ENCODE data around the gene IQCM. TPM values are rescaled to one million over a fixed set of nuclear protein-coding genes. Genes with fewer than 3 reads are reported as not detected.

Gene IQCM
- total RNA-seq, 6 experiments from 2014 or later = not detected

DNA sequence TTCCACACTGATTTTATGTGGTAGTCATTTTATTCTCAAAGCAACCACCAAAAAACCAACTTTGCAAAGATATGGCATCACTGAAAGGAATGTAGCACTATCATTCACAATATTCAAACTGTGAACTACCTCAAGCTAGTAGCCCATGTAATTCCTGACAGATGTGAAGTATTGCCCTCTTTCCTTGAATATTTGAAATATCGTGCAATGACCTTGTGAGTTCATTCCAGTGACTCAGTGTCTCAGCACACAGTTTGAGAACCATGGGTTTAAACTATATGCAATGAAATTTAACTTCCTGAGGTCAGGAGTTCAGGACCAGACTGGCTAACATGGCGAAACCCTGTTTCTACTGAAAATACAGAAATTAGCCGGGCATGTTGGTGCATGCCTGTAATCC lies 20.9 kb upstream of the IQCM start:
- no peaks in the 10 kb centered on the region for H3K9me3 ChIP-seq
- no peaks in the 10 kb centered on the region for H3K36me3 ChIP-seq
- H3K4me1 ChIP-seq = no peaks in the 10 kb centered on the region
- TF ChIP-seq, protein P1, sequence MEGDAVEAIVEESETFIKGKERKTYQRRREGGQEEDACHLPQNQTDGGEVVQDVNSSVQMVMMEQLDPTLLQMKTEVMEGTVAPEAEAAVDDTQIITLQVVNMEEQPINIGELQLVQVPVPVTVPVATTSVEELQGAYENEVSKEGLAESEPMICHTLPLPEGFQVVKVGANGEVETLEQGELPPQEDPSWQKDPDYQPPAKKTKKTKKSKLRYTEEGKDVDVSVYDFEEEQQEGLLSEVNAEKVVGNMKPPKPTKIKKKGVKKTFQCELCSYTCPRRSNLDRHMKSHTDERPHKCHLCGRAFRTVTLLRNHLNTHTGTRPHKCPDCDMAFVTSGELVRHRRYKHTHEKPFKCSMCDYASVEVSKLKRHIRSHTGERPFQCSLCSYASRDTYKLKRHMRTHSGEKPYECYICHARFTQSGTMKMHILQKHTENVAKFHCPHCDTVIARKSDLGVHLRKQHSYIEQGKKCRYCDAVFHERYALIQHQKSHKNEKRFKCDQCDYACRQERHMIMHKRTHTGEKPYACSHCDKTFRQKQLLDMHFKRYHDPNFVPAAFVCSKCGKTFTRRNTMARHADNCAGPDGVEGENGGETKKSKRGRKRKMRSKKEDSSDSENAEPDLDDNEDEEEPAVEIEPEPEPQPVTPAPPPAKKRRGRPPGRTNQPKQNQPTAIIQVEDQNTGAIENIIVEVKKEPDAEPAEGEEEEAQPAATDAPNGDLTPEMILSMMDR (IDR thresholded peaks at IDR 0.05) = no peak
- no peak for TF ChIP-seq POLR2A (IDR thresholded peaks at IDR 0.05)
- WGBS (ENCODE audit: insufficient coverage, low coverage, low lambda C conversion rate, missing lambda C conversion rate) = 68% methylated on average over 3 of the region's 3 CpGs
- intact Hi-C loops (cut with DNase I) = no loop called here
- H3K27me3 ChIP-seq = no peaks in the 10 kb centered on the region
- DNase-seq = no peak
- no peak overlapping the region for H3K4me3 ChIP-seq
- ATAC-seq = no peak
- no peak overlapping the region for H3K27ac ChIP-seq

DNA sequence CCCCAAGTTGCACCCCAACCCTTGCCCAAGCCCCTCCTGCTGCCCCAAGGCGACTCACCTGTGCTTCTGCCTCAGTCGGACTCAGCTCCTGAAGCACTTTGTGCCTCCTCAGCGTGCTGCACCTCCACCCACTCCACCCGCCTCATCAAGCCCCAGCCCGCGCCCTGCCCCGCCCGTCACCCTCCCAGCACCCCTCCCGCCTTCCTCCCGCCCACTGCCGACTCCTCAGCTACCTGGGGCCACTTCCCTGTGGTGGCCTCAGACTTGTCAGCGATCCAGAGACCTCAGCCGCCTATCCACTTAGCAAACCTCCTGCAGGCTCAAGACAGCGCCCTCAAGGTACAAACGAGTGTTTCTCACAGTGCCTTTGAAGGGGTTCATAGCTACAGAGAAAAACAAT lies 19.6 kb upstream of the IQCM start:
- Histone ChIP-seq H3K36me3 (no peaks in the 10 kb centered on the region), H3K27ac (no peak overlapping the region), H3K4me1 (no peaks in the 10 kb centered on the region), H3K27me3 (no peaks in the 10 kb centered on the region), H3K4me3 (no peak overlapping the region), H3K9me3 (no peaks in the 10 kb centered on the region)
- WGBS (ENCODE audit: insufficient coverage, low coverage, low lambda C conversion rate, missing lambda C conversion rate) = 69% methylated on average over 12 of the region's 15 CpGs
- no peak for DNase-seq
- ATAC-seq = no peak
- intact Hi-C loops (cut with DNase I) = no loop called here
- TF ChIP-seq, protein P1 (IDR thresholded peaks at IDR 0.05) = no peak
- no peak for TF ChIP-seq POLR2A (IDR thresholded peaks at IDR 0.05)

DNA sequence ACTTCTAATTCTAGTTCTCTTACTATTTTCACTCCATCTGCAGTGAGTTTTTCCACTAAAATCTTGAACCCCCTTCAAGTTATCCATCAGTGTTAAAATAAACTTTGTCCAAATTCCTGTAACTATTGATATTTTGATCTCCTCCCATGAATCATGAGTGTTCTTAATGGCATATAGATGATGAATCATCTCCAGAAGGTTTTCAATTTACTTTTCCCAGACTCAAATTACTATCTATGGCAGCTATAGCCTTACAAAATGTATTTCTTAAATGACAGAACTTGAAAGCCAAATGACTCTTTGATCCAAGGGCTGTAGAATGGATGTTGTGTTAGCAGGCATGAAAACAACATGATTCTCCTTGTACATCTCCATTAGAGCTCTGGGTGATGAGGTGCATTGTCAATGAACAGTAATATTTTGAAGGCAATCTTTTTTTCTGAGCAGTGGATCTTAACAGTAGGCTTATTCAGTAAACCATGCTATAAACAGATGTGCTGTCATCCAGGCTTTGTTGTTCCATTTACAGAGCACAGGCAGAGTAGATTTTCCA lies 16.1 kb upstream of the IQCM start:
- DNase-seq (no peak), ATAC-seq (no peak)
- intact Hi-C loops (cut with DNase I) = no loop called here
- Histone ChIP-seq H3K4me3 (no peak overlapping the region), H3K36me3 (no peaks in the 10 kb centered on the region), H3K4me1 (no peaks in the 10 kb centered on the region), H3K9me3 (no peaks in the 10 kb centered on the region), H3K27ac (no peak overlapping the region), H3K27me3 (no peaks in the 10 kb centered on the region)
- TF ChIP-seq, protein P1 (IDR thresholded peaks at IDR 0.05) = no peak
- TF ChIP-seq POLR2A (IDR thresholded peaks at IDR 0.05) = no peak

DNA sequence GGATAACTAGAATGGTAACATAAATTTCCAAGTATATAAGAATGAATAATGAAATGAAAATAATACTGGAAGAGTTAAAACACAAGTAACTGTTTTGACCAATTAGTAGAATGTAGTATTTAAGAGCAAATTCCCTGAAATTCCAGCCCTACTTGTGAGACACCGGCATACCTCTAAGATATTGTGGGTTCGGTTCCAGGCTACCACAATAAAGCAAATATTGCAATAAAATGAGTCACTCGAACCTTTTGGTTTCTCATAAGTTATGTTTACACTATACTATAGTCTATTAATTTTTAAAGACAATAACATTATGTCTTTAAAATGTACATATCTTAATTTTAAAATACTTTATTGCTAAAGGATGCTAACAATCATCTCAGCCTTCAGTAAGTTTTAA lies 15.2 kb upstream of the IQCM start:
- no peak for TF ChIP-seq POLR2A (IDR thresholded peaks at IDR 0.05)
- TF ChIP-seq, protein P1 (IDR thresholded peaks at IDR 0.05) = no peak
- Histone ChIP-seq H3K9me3 (no peaks in the 10 kb centered on the region), H3K4me1 (no peaks in the 10 kb centered on the region), H3K27me3 (no peaks in the 10 kb centered on the region), H3K27ac (no peak overlapping the region), H3K36me3 (no peaks in the 10 kb centered on the region), H3K4me3 (no peak overlapping the region)
- intact Hi-C loops (cut with DNase I) = no loop called here
- DNase-seq (no peak), ATAC-seq (no peak)
- WGBS (ENCODE audit: insufficient coverage, low coverage, low lambda C conversion rate, missing lambda C conversion rate) = 65% methylated on average over 3 of the region's 3 CpGs

DNA sequence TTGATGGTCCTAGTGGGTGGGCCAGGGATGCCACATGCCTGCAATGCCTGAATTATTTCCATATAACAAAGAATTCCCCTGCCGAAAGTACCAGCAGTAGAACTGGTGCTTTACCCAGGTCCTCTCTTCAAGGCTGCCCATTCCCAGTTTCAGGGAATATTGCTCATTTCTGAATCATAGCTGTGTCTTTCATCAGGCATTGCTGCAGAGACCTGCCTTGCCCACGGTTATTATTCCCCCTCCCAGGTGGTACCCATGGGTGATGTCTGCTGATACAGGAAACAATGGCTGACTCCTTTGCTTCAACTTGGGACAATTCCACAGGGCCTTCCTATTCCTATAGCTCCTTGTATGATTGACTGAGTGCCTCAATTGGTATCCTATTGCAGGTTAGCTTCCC lies 9.7 kb upstream of the IQCM start:
- H3K9me3 ChIP-seq = no peaks in the 10 kb centered on the region
- H3K4me1 ChIP-seq = no peaks in the 10 kb centered on the region
- DNase-seq = no peak
- intact Hi-C loops (cut with DNase I) = no loop called here
- TF ChIP-seq, protein P1 (IDR thresholded peaks at IDR 0.05) = no peak
- TF ChIP-seq POLR2A (IDR thresholded peaks at IDR 0.05) = no peak
- WGBS (ENCODE audit: insufficient coverage, low coverage, low lambda C conversion rate, missing lambda C conversion rate) = 64% methylated on average over 2 of the region's 2 CpGs
- no peaks in the 10 kb centered on the region for H3K36me3 ChIP-seq
- no peaks in the 10 kb centered on the region for H3K27me3 ChIP-seq
- H3K4me3 ChIP-seq = no peak overlapping the region
- no peak for ATAC-seq
- H3K27ac ChIP-seq = no peak overlapping the region
